ENCODE measurements around the gene KLHL29. TPM values are rescaled to one million over a fixed set of nuclear protein-coding genes. Genes with fewer than 3 reads are reported as not detected.

Gene KLHL29
- total and polyA plus RNA-seq, 2 donors (not counting 3 experiments of a cell fraction or from before 2014, with no cell fraction given) = 4.6 to 12.7 TPM

DNA sequence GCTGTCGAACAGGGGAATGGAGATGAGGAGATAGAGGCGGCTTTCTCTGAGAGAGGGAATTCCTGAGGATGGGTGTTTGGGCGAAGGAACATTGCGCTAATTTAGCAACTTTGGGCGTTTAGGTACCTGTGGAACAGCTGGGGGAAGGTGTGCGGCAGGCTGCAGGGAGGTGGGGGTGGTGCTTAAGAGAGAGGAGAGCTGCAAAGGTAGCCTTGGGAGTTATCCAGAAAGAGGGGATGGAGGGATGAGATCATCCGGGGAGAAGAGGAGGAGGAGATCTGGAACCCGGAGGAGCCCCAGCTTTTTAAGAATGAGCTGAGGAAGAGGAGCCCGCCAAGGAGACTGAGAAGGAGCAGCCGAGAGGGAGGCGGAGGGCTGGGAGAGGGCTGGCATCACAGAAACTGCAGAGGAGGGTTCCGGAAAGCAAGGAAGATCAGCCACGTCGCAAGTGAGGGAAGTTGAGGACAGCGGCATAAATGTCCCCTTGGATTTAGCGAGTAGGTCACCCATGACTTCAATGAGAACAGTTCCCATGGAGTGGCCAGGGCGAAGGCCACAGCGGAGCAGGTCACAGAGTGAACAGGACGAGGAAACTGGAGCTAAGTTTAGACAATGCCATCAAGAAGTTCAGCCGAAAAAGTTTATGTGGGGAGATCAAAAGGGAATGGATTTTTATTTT, 174.7 kb downstream of the KLHL29 start:
- Histone ChIP-seq H3K9me3 (replicated peaks; ENCODE audit: control insufficient read depth, insufficient read depth, low read length) (no peaks in the 10 kb centered on the region), H3K4me3 (replicated peaks in 1 of 3; ENCODE audit: insufficient read depth in 1 of 3, low read depth in 1 of 3, low read length in 3 of 3) (no peak overlapping the region), H3K79me2 (ENCODE audit: control insufficient read depth, insufficient read depth, low read length) (no peaks in the 10 kb centered on the region), H3K4me2 (ENCODE audit: insufficient read depth, low read length) (no peak overlapping the region), H2AFZ (ENCODE audit: low read depth, low read length) (no peak overlapping the region), H3K4me1 (ENCODE audit: control insufficient read depth, extremely low read depth, insufficient read depth, low read length) (no peaks in the 10 kb centered on the region), H3K36me3 (ENCODE audit: control insufficient read depth in 2 of 2, extremely low read depth in 1 of 2, insufficient read depth in 2 of 2, low read length in 2 of 2) (no peaks in the 10 kb centered on the region), H3K27me3 (ENCODE audit: control insufficient read depth in 2 of 2, insufficient read depth in 2 of 2, low read length in 2 of 2) (no peaks in the 10 kb centered on the region), H3K27ac (ENCODE audit: insufficient read depth, low read depth, low read length) (no peak overlapping the region), H3K9ac (replicated peaks; ENCODE audit: extremely low read depth, insufficient read depth, low read length) (no peak overlapping the region), H3K9me1 (replicated peaks; ENCODE audit: control insufficient read depth, extremely low read depth, insufficient read depth, low read length) (no peaks in the 10 kb centered on the region), H4K20me1 (replicated peaks; ENCODE audit: control insufficient read depth, extremely low read depth, insufficient read depth, low read length) (no peaks in the 10 kb centered on the region)
- BruUV-seq (replicated peaks) = no TSS peak
- TF ChIP-seq POLR2AphosphoS5 (IDR thresholded peaks at IDR 0.05; ENCODE audit: insufficient read depth, low read depth, low read length) = no peak
- TF ChIP-seq FOS (IDR thresholded peaks at IDR 0.05; ENCODE audit: borderline replicate concordance, insufficient read depth, low read length) = no peak
- no peak for TF ChIP-seq MYC (IDR thresholded peaks at IDR 0.05; ENCODE audit: low read depth, low read length)
- POLR2A ChIA-PET = no interaction called here
- intact Hi-C loops (cut with micrococcal nuclease) = no loop called here
- dilution Hi-C loops (cut with MboI; ENCODE audit: extremely low pct_ligation_motif_present, low sequenced_read_pairs) = no loop called here
- CTCF ChIA-PET = interaction anchor here (0.7 kb wide), 1 partner anchor 13 kb away, joined by 3 read pairs; no protein-coding TSS in a partner anchor
- DNase-seq (ENCODE audit: low read depth, low spot score) (no peak), FAIRE-seq (no peak)

DNA sequence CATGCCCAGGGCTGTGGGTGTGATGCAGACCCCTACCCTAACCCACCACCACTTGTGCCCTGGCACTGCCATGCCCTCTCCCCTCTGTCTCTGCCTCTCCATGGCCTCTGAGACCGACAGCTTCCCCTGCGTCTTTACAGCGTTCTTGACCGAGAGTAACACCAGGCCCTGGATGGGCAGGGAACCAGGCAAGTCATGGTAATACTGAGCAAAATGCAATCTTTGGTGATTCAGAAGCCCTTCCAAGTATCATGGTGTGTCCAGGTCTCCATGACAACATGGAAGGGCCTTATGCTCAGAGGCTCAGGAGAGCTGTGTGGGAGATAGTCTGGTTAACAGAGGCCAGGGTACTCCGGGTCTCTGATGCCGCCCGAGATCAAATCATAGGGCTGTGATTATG, 176.1 kb downstream of the KLHL29 start:
- Histone ChIP-seq H3K4me2 (ENCODE audit: insufficient read depth, low read length) (no peak overlapping the region), H3K79me2 (ENCODE audit: control insufficient read depth, insufficient read depth, low read length) (no peaks in the 10 kb centered on the region), H3K9me1 (replicated peaks; ENCODE audit: control insufficient read depth, extremely low read depth, insufficient read depth, low read length) (no peaks in the 10 kb centered on the region), H4K20me1 (replicated peaks; ENCODE audit: control insufficient read depth, extremely low read depth, insufficient read depth, low read length) (no peaks in the 10 kb centered on the region), H3K4me3 (replicated peaks in 1 of 3; ENCODE audit: insufficient read depth in 1 of 3, low read depth in 1 of 3, low read length in 3 of 3) (no peak overlapping the region), H3K27ac (ENCODE audit: insufficient read depth, low read depth, low read length) (no peak overlapping the region), H3K36me3 (ENCODE audit: control insufficient read depth in 2 of 2, extremely low read depth in 1 of 2, insufficient read depth in 2 of 2, low read length in 2 of 2) (no peaks in the 10 kb centered on the region), H3K9me3 (replicated peaks; ENCODE audit: control insufficient read depth, insufficient read depth, low read length) (no peaks in the 10 kb centered on the region), H3K9ac (replicated peaks; ENCODE audit: extremely low read depth, insufficient read depth, low read length) (no peak overlapping the region), H3K4me1 (ENCODE audit: control insufficient read depth, extremely low read depth, insufficient read depth, low read length) (no peaks in the 10 kb centered on the region), H2AFZ (ENCODE audit: low read depth, low read length) (no peak overlapping the region), H3K27me3 (ENCODE audit: control insufficient read depth in 2 of 2, insufficient read depth in 2 of 2, low read length in 2 of 2) (no peaks in the 10 kb centered on the region)
- FAIRE-seq = no peak
- no TSS peak for BruUV-seq (replicated peaks)
- ChIA-PET POLR2A (no interaction called here), CTCF (interaction anchor here (0.7 kb wide), 1 partner anchor 157 kb away, joined by 4 read pairs; no protein-coding TSS in a partner anchor)
- dilution Hi-C loops (cut with MboI; ENCODE audit: extremely low pct_ligation_motif_present, low sequenced_read_pairs) (no loop called here), intact Hi-C loops (cut with micrococcal nuclease) (no loop called here)
- TF ChIP-seq, protein P1, sequence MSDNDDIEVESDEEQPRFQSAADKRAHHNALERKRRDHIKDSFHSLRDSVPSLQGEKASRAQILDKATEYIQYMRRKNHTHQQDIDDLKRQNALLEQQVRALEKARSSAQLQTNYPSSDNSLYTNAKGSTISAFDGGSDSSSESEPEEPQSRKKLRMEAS (IDR thresholded peaks at IDR 0.05; ENCODE audit: insufficient read depth, insufficient read length) = no peak
- TF ChIP-seq JUN (IDR thresholded peaks at IDR 0.05; ENCODE audit: borderline replicate concordance, insufficient read depth, insufficient read length, low read depth) (no peak), POLR2AphosphoS5 (IDR thresholded peaks at IDR 0.05; ENCODE audit: insufficient read depth, low read depth, low read length) (no peak), MYC (IDR thresholded peaks at IDR 0.05; ENCODE audit: low read depth, low read length) (no peak), POLR2A (IDR thresholded peaks at IDR 0.05; ENCODE audit: low read depth, low read length) (no peak), GATA2 (IDR thresholded peaks at IDR 0.05; ENCODE audit: insufficient read depth, insufficient read length, low read depth, low read length) (no peak), FOS (IDR thresholded peaks at IDR 0.05; ENCODE audit: borderline replicate concordance, insufficient read depth, low read length) (no peak), EZH2 (IDR thresholded peaks at IDR 0.05; ENCODE audit: borderline replicate concordance, low read depth, low read length, severe bottlenecking) (no peak)
- TF ChIP-seq, protein P2, sequence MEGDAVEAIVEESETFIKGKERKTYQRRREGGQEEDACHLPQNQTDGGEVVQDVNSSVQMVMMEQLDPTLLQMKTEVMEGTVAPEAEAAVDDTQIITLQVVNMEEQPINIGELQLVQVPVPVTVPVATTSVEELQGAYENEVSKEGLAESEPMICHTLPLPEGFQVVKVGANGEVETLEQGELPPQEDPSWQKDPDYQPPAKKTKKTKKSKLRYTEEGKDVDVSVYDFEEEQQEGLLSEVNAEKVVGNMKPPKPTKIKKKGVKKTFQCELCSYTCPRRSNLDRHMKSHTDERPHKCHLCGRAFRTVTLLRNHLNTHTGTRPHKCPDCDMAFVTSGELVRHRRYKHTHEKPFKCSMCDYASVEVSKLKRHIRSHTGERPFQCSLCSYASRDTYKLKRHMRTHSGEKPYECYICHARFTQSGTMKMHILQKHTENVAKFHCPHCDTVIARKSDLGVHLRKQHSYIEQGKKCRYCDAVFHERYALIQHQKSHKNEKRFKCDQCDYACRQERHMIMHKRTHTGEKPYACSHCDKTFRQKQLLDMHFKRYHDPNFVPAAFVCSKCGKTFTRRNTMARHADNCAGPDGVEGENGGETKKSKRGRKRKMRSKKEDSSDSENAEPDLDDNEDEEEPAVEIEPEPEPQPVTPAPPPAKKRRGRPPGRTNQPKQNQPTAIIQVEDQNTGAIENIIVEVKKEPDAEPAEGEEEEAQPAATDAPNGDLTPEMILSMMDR (IDR thresholded peaks at IDR 0.05; ENCODE audit: extremely low read depth in 1 of 2, insufficient read depth in 1 of 2, low read depth in 1 of 2, low read length in 2 of 2) = no peak
- DNase-seq (ENCODE audit: low read depth, low spot score) = no peak

All from endothelial cell of umbilical vein (primary cell).